WTC11 (cell line): ENCODE results near the gene SLC9C1. TPM values are rescaled to one million over a fixed set of nuclear protein-coding genes. Genes with fewer than 3 reads are reported as not detected.

Experiments used
- ATAC-seq: fragments of 200-7000 bp; cut with Tn5 transposase; 2 replicates; pipeline ENCODE4 v1.10.0; 2021; ENCODE audit warnings: mild to moderate bottlenecking, moderate library complexity
- CTCF ChIA-PET: fragments of 300-600 bp; sonication (Branson Sonifier 250); formaldehyde crosslinking; loops from one replicate; lab custom pipeline; 2021; ENCODE audit warnings: antibody characterized with exemption; lab: Charles Lee
- POLR2A ChIA-PET: fragments of 350-600 bp; sonication (Branson Sonifier 250); formaldehyde crosslinking; loops from one replicate; lab custom pipeline; 2021; ENCODE audit warnings: antibody characterized with exemption; lab: Charles Lee
- DNase-seq: peaks from one replicate; pipeline ENCODE4 v3.0.0; 2021; ENCODE audit warnings: low spot score
- H3K27ac Mint-ChIP-seq: 2 replicates; pipeline ENCODE4 v1.8.0; 2021; ENCODE audit warnings: mixed read lengths
- H3K27me3 Mint-ChIP-seq: 2 replicates; pipeline ENCODE4 v1.8.0; 2021; ENCODE audit warnings: low read depth, mild to moderate bottlenecking, moderate library complexity, mixed read lengths
- H3K36me3 Mint-ChIP-seq: 2 replicates; pipeline ENCODE4 v1.8.0; 2021; ENCODE audit warnings: mixed read lengths
- H3K4me1 Mint-ChIP-seq: 2 replicates; pipeline ENCODE4 v1.8.0; 2022; ENCODE audit warnings: mixed read lengths
- H3K4me3 Mint-ChIP-seq: 2 replicates; pipeline ENCODE4 v1.8.0; 2021; ENCODE audit warnings: mild to moderate bottlenecking, moderate library complexity, mixed read lengths
- H3K9me3 Mint-ChIP-seq: 2 replicates; pipeline ENCODE4 v1.8.0; 2021; ENCODE audit warnings: mixed read lengths
- CREB1 ChIP-seq: sonication (generic); formaldehyde crosslinking; IDR thresholded peaks from 2 replicates; pipeline ENCODE4 v1.8.0; 2023; ENCODE audit warnings: mild to moderate bottlenecking, missing genetic modification reagents
- E2F1 ChIP-seq: sonication (generic); formaldehyde crosslinking; IDR thresholded peaks from 2 replicates; pipeline ENCODE4 v1.8.0; 2022; ENCODE audit warnings: mild to moderate bottlenecking, missing genetic modification reagents
- EMX1 ChIP-seq: fragments of 250-450 bp; sonication (Bioruptor Pico); IDR thresholded peaks from 2 replicates; pipeline ENCODE4 v1.8.0; 2021; ENCODE audit warnings: mild to moderate bottlenecking
- ETV6 ChIP-seq: sonication (generic); formaldehyde crosslinking; IDR thresholded peaks from 2 replicates; pipeline ENCODE4 v1.8.1; 2022; ENCODE audit warnings: mild to moderate bottlenecking, missing genetic modification reagents
- FOXP1 ChIP-seq: sonication (generic); formaldehyde crosslinking; IDR thresholded peaks from 2 replicates; pipeline ENCODE4 v1.8.0; 2022; ENCODE audit warnings: missing genetic modification reagents, mild to moderate bottlenecking, moderate library complexity, borderline replicate concordance
- HMGA2 ChIP-seq: fragments of 250-450 bp; sonication (Bioruptor Pico); IDR thresholded peaks from 2 replicates; pipeline ENCODE4 v1.4.0; 2021; ENCODE audit warnings: mild to moderate bottlenecking, moderate library complexity
- IRF2 ChIP-seq: sonication (generic); formaldehyde crosslinking; IDR thresholded peaks from 2 replicates; pipeline ENCODE4 v1.8.0; 2022; ENCODE audit warnings: low read depth, missing genetic modification reagents, borderline replicate concordance
- JUN ChIP-seq: sonication (generic); formaldehyde crosslinking; IDR thresholded peaks from 2 replicates; pipeline ENCODE4 v1.8.0; 2023; ENCODE audit warnings: mild to moderate bottlenecking, missing genetic modification reagents
- SMAD3 ChIP-seq: sonication (generic); formaldehyde crosslinking; IDR thresholded peaks from 2 replicates; pipeline ENCODE4 v1.8.0; 2022; ENCODE audit warnings: missing genetic modification reagents, mild to moderate bottlenecking, borderline replicate concordance
- SP1 ChIP-seq: sonication (generic); formaldehyde crosslinking; conservative IDR thresholded peaks from 2 replicates; pipeline ENCODE4 v1.8.1; 2022; ENCODE audit warnings: missing genetic modification reagents
- TEAD1 ChIP-seq: sonication (generic); formaldehyde crosslinking; IDR thresholded peaks from 2 replicates; pipeline ENCODE4 v1.8.0; 2022; ENCODE audit warnings: mild to moderate bottlenecking, missing genetic modification reagents
- TEAD4 ChIP-seq: sonication (generic); formaldehyde crosslinking; IDR thresholded peaks from 2 replicates; pipeline ENCODE4 v1.8.0; 2022; ENCODE audit warnings: mild to moderate bottlenecking, missing genetic modification reagents
- ZBTB21 ChIP-seq: sonication (generic); formaldehyde crosslinking; IDR thresholded peaks from 2 replicates; pipeline ENCODE4 v1.8.1; 2023; ENCODE audit warnings: mild to moderate bottlenecking, missing genetic modification reagents, borderline replicate concordance
- ZNF138 ChIP-seq: sonication (generic); formaldehyde crosslinking; conservative IDR thresholded peaks from 2 replicates; pipeline ENCODE4 v1.8.1; 2022; ENCODE audit warnings: mild to moderate bottlenecking, moderate library complexity, missing genetic modification reagents
- ZNF219 ChIP-seq: sonication (generic); formaldehyde crosslinking; IDR thresholded peaks from 2 replicates; pipeline ENCODE4 v1.8.0; 2023; ENCODE audit warnings: missing genetic modification reagents, mild to moderate bottlenecking, borderline replicate concordance
- ZNF423 ChIP-seq: fragments of 250-450 bp; sonication (Bioruptor Pico); IDR thresholded peaks from 2 replicates; pipeline ENCODE4 v2.1.2; 2022; ENCODE audit warnings: mild to moderate bottlenecking, moderate library complexity
- total RNA-seq: library from RNA; stranded (reverse); gene quantifications from 3 replicates; pipeline ENCODE4 v1.2.3, GENCODE V29; 2021
- TF ChIP-seq, protein P1 (sequence below): sonication (generic); formaldehyde crosslinking; conservative IDR thresholded peaks from 2 replicates; pipeline ENCODE4 v1.8.1; 2022; ENCODE audit warnings: mild to moderate bottlenecking, missing genetic modification reagents
- TF ChIP-seq, protein P2 (sequence below): sonication (generic); formaldehyde crosslinking; IDR thresholded peaks from 2 replicates; pipeline ENCODE4 v1.8.1; 2022; ENCODE audit warnings: low read depth, missing genetic modification reagents, borderline replicate concordance
- TF ChIP-seq, protein P3 (sequence below): fragments of 250-450 bp; sonication (Bioruptor Pico); IDR thresholded peaks from 2 replicates; pipeline ENCODE4 v1.9.0; 2021; ENCODE audit warnings: mild to moderate bottlenecking
- TF ChIP-seq, protein P4 (sequence below): sonication (generic); formaldehyde crosslinking; IDR thresholded peaks from 2 replicates; pipeline ENCODE4 v1.8.1; 2022; ENCODE audit warnings: mild to moderate bottlenecking, missing genetic modification reagents, moderate library complexity, borderline replicate concordance
- TF ChIP-seq, protein P5 (sequence below): sonication (generic); formaldehyde crosslinking; IDR thresholded peaks from 2 replicates; pipeline ENCODE4 v1.8.1; 2023; ENCODE audit warnings: mild to moderate bottlenecking, missing genetic modification reagents, borderline replicate concordance

The SLC9C1 gene
- total RNA-seq, 1 experiment from 2014 or later, result 3.5 TPM

DNA sequence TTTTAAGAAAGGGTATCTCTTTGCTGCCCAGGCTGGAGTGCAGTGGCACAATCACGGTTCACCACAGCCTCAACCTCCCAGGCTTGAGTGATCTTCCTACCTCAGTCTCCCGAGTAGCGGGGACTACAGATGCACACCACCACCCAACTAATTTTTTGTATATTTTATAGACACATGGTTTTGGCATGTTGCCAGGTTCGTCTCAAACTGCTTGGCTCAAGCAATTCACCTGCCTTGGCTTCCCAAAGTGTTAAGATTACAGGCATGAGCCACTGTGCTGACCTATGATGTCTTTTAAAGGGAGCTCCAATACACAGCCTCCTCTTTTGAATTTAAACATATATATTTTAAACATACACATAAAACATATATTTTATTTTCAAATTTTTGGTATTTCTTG lies 60.9 kb downstream of the SLC9C1 start:
- Mint-ChIP-seq H3K9me3 (peaks cover 27% of the 10 kb centered on the region), H3K27me3 (peaks cover 3% of the 10 kb centered on the region; the same call in 1 of the 2 replicates), H3K36me3 (peaks cover 24% of the 10 kb centered on the region), H3K4me1 (peaks cover 15% of the 10 kb centered on the region), H3K4me3 (no peak overlapping the region), H3K27ac (no peak overlapping the region)
- CTCF ChIA-PET, result no interaction called here
- ATAC-seq (no peak), DNase-seq (no peak)
- TF ChIP-seq HMGA2 (no peak), ZNF138 (no peak), E2F1 (CRISPR knock-in tag) (no peak), SMAD3 (CRISPR knock-in tag) (no peak), FOXP1 (CRISPR knock-in tag) (no peak), EMX1 (no peak), CREB1 (CRISPR knock-in tag) (no peak), ZNF423 (CRISPR knock-in tag) (no peak), TEAD1 (no peak)
- TF ChIP-seq, protein P1, sequence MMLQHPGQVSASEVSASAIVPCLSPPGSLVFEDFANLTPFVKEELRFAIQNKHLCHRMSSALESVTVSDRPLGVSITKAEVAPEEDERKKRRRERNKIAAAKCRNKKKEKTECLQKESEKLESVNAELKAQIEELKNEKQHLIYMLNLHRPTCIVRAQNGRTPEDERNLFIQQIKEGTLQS, result no peak
- TF ChIP-seq, protein P2, sequence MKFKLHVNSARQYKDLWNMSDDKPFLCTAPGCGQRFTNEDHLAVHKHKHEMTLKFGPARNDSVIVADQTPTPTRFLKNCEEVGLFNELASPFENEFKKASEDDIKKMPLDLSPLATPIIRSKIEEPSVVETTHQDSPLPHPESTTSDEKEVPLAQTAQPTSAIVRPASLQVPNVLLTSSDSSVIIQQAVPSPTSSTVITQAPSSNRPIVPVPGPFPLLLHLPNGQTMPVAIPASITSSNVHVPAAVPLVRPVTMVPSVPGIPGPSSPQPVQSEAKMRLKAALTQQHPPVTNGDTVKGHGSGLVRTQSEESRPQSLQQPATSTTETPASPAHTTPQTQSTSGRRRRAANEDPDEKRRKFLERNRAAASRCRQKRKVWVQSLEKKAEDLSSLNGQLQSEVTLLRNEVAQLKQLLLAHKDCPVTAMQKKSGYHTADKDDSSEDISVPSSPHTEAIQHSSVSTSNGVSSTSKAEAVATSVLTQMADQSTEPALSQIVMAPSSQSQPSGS (CRISPR knock-in tag), result no peak
- TF ChIP-seq, protein P3, sequence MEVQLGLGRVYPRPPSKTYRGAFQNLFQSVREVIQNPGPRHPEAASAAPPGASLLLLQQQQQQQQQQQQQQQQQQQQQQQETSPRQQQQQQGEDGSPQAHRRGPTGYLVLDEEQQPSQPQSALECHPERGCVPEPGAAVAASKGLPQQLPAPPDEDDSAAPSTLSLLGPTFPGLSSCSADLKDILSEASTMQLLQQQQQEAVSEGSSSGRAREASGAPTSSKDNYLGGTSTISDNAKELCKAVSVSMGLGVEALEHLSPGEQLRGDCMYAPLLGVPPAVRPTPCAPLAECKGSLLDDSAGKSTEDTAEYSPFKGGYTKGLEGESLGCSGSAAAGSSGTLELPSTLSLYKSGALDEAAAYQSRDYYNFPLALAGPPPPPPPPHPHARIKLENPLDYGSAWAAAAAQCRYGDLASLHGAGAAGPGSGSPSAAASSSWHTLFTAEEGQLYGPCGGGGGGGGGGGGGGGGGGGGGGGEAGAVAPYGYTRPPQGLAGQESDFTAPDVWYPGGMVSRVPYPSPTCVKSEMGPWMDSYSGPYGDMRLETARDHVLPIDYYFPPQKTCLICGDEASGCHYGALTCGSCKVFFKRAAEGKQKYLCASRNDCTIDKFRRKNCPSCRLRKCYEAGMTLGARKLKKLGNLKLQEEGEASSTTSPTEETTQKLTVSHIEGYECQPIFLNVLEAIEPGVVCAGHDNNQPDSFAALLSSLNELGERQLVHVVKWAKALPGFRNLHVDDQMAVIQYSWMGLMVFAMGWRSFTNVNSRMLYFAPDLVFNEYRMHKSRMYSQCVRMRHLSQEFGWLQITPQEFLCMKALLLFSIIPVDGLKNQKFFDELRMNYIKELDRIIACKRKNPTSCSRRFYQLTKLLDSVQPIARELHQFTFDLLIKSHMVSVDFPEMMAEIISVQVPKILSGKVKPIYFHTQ (CRISPR knock-in tag), result no peak
- TF ChIP-seq, protein P4, sequence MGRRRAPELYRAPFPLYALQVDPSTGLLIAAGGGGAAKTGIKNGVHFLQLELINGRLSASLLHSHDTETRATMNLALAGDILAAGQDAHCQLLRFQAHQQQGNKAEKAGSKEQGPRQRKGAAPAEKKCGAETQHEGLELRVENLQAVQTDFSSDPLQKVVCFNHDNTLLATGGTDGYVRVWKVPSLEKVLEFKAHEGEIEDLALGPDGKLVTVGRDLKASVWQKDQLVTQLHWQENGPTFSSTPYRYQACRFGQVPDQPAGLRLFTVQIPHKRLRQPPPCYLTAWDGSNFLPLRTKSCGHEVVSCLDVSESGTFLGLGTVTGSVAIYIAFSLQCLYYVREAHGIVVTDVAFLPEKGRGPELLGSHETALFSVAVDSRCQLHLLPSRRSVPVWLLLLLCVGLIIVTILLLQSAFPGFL (CRISPR knock-in tag), result no peak
- POLR2A ChIA-PET, result no interaction called here

- Mint-ChIP-seq H3K4me3 (no peak overlapping the region), H3K4me1 (peaks cover 15% of the 10 kb centered on the region), H3K27ac (no peak overlapping the region), H3K27me3 (peaks cover 3% of the 10 kb centered on the region; the same call in 1 of the 2 replicates), H3K36me3 (peaks cover 13% of the 10 kb centered on the region), H3K9me3 (peaks cover 18% of the 10 kb centered on the region)
- no peak for DNase-seq
- CTCF ChIA-PET, result no interaction called here
- POLR2A ChIA-PET, result no interaction called here
- no peak for ATAC-seq
- TF ChIP-seq IRF2 (CRISPR knock-in tag), result no peak
- no peak for TF ChIP-seq ZNF423 (CRISPR knock-in tag)
- TF ChIP-seq ZNF219 (CRISPR knock-in tag), result no peak
- TF ChIP-seq, protein P3 (CRISPR knock-in tag), result no peak
- TF ChIP-seq, protein P5, sequence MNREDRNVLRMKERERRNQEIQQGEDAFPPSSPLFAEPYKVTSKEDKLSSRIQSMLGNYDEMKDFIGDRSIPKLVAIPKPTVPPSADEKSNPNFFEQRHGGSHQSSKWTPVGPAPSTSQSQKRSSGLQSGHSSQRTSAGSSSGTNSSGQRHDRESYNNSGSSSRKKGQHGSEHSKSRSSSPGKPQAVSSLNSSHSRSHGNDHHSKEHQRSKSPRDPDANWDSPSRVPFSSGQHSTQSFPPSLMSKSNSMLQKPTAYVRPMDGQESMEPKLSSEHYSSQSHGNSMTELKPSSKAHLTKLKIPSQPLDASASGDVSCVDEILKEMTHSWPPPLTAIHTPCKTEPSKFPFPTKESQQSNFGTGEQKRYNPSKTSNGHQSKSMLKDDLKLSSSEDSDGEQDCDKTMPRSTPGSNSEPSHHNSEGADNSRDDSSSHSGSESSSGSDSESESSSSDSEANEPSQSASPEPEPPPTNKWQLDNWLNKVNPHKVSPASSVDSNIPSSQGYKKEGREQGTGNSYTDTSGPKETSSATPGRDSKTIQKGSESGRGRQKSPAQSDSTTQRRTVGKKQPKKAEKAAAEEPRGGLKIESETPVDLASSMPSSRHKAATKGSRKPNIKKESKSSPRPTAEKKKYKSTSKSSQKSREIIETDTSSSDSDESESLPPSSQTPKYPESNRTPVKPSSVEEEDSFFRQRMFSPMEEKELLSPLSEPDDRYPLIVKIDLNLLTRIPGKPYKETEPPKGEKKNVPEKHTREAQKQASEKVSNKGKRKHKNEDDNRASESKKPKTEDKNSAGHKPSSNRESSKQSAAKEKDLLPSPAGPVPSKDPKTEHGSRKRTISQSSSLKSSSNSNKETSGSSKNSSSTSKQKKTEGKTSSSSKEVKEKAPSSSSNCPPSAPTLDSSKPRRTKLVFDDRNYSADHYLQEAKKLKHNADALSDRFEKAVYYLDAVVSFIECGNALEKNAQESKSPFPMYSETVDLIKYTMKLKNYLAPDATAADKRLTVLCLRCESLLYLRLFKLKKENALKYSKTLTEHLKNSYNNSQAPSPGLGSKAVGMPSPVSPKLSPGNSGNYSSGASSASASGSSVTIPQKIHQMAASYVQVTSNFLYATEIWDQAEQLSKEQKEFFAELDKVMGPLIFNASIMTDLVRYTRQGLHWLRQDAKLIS (CRISPR knock-in tag), result no peak
- no peak for TF ChIP-seq SP1
- TF ChIP-seq EMX1, result no peak
- no peak for TF ChIP-seq ETV6 (CRISPR knock-in tag)
- TF ChIP-seq JUN, result no peak
- TF ChIP-seq ZBTB21, result no peak
- TF ChIP-seq TEAD4, result no peak
Measured at GRCh38 chr3:112231727-112232126, 62.3 kb downstream of the SLC9C1 start.
